Panc1 (cell line): ENCODE measurements around the gene ATP13A3. TPM values are rescaled to one million over a fixed set of nuclear protein-coding genes. Genes with fewer than 3 reads are reported as not detected.
A peak's percentile ranks its signal among the peaks of the same experiment; 100 is the strongest.

Experiments used
- ATAC-seq: fragments of 200-7000 bp; cut with Tn5 transposase; 2 replicates; pipeline ENCODE4 v1.9.1; 2020; ENCODE audit warnings: mild to moderate bottlenecking, moderate library complexity
- BruUV-seq: library from RNA; stranded (reverse); fragments of 400-500 nt; replicated peaks from 2 replicates; lab custom pipeline; 2021; lab: Mats Ljungman, UMichigan
- CTCF ChIA-PET: fragments of 300-600 bp; sonication (Branson Sonifier 250); formaldehyde crosslinking; loops from one replicate; lab custom pipeline; 2022; ENCODE audit warnings: antibody characterized with exemption; lab: Charles Lee
- POLR2A ChIA-PET: fragments of 300-600 bp; sonication (Branson Sonifier 250); formaldehyde crosslinking; loops from one replicate; lab custom pipeline; 2022; ENCODE audit warnings: antibody characterized with exemption; lab: Charles Lee
- DNase-seq: peaks from one replicate; pipeline ENCODE4 v3.0.0-alpha.2; 2010; ENCODE audit warnings: low read depth, low spot score
- H3K27ac ChIP-seq: 2 replicates; pipeline ENCODE4 v1.5.1; 2011; ENCODE audit warnings: mild to moderate bottlenecking, low read length, inconsistent platforms
- H3K27me3 ChIP-seq: fragments of 200-500 bp; sonication (Bioruptor generic); 2 replicates; pipeline ENCODE4 v1.6.0; 2014; ENCODE audit warnings: low read length, inconsistent platforms; ENCODE audit not compliant: control insufficient read depth, insufficient read depth
- H3K36me3 ChIP-seq: fragments of 200-500 bp; sonication (Bioruptor generic); 2 replicates; pipeline ENCODE4 v1.5.1; 2014; ENCODE audit warnings: inconsistent platforms, mild to moderate bottlenecking, low read length, moderate library complexity; ENCODE audit not compliant: control insufficient read depth, insufficient read depth
- H3K4me1 ChIP-seq: 2 replicates; pipeline ENCODE4 v1.5.1; 2011; ENCODE audit warnings: inconsistent platforms, mild to moderate bottlenecking, low read length, moderate library complexity; ENCODE audit not compliant: control insufficient read depth, insufficient read depth
- H3K4me3 ChIP-seq, 2 experiments: 2 replicates each; pipeline ENCODE4 v1.5.1; 2011 to 2012; ENCODE audit warnings: low read depth in 2 of 2, low read length in 2 of 2, mild to moderate bottlenecking in 2 of 2, inconsistent platforms in 1 of 2, moderate library complexity in 1 of 2
- H3K9me3 ChIP-seq: fragments of 200-500 bp; sonication (Bioruptor generic); 2 replicates; pipeline ENCODE4 v1.5.1; 2014; ENCODE audit warnings: low read depth, mild to moderate bottlenecking, inconsistent platforms, low read length, moderate library complexity; ENCODE audit not compliant: control insufficient read depth, insufficient read depth
- POLR2AphosphoS5 ChIP-seq: IDR thresholded peaks from 2 replicates; pipeline ENCODE4 v1.6.1; 2012; ENCODE audit warnings: mild to moderate bottlenecking, low read depth, low read length, moderate library complexity
- SIN3A ChIP-seq: IDR thresholded peaks from 2 replicates; pipeline ENCODE4 v1.6.1; 2012; ENCODE audit warnings: low read depth, mild to moderate bottlenecking, low read length, moderate library complexity, borderline replicate concordance; ENCODE audit not compliant: insufficient read depth
- TCF7L2 ChIP-seq: IDR thresholded peaks from 2 replicates; pipeline ENCODE4 v1.6.1; 2011; ENCODE audit warnings: mild to moderate bottlenecking, low read depth, low read length, inconsistent platforms
- in situ Hi-C: cut with HindIII; loops from 2 replicates; pipeline ENCODE4 v1.10.0; 2016; ENCODE audit warnings: low sequenced_read_pairs, low pct_unique_long_range_greater_than_20kb
- intact Hi-C: fragments of 100-400 bp; cut with micrococcal nuclease; formaldehyde crosslinking; loops from one replicate; pipeline ENCODE4 v1.10.0; 2022; ENCODE audit not compliant: unreplicated experiment
- total RNA-seq: library from RNA; stranded (reverse); gene quantifications from one replicate; pipeline ENCODE4 v1.2.1, GENCODE V29; 2021; ENCODE audit not compliant: unreplicated experiment
- TF ChIP-seq, protein P1 (sequence below), 2 experiments: IDR thresholded peaks; 2 replicates each; pipeline ENCODE4 v1.6.1; 2011 to 2012; ENCODE audit warnings: low read depth in 2 of 2, control low read depth in 1 of 2, low read length in 1 of 2, mild to moderate bottlenecking in 1 of 2, moderate library complexity in 1 of 2; ENCODE audit not compliant: insufficient read depth in 1 of 2
- TF ChIP-seq, protein P2 (sequence below): fragments of 450-650 bp; IDR thresholded peaks from 2 replicates; pipeline ENCODE4 v1.5.1; 2017; ENCODE audit warnings: mild to moderate bottlenecking

Gene ATP13A3
- total RNA-seq, 1 experiment from 2014 or later, result 169 TPM

DNA sequence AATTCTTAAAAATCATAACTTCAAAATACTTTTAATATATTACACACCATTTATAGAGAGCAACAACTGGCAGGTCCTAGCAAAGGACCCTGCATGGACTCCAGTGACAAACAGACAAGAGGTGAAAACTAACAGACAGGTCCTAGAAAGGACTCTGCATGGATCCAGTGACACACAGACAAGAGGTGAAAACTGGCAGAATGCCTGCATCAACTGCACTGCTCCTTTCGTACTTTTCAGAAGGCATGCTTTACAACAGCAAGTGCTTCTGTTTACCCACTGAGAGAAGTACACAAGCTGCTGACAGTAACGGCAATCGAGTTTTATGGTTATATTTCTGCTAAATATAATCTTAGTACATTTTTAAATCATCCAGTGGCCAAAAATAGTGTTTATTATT lies 63.5 kb downstream of the ATP13A3 start:
- in situ Hi-C loops, result no loop called here
- Histone ChIP-seq H3K27ac (no peak overlapping the region), H3K27me3 (no peaks in the 10 kb centered on the region), H3K9me3 (no peaks in the 10 kb centered on the region), H3K4me1 (no peaks in the 10 kb centered on the region), H3K4me3 (no peak overlapping the region), H3K36me3 (peaks cover 50% of the 10 kb centered on the region)
- ChIA-PET CTCF (no interaction called here), POLR2A (no interaction called here)
- ATAC-seq (no peak; the same call in 1 of the 2 replicates), DNase-seq (no peak)
- BruUV-seq, result no TSS peak
- TF ChIP-seq TCF7L2 (no peak), SIN3A (no peak), POLR2AphosphoS5 (no peak)
- TF ChIP-seq, protein P1, sequence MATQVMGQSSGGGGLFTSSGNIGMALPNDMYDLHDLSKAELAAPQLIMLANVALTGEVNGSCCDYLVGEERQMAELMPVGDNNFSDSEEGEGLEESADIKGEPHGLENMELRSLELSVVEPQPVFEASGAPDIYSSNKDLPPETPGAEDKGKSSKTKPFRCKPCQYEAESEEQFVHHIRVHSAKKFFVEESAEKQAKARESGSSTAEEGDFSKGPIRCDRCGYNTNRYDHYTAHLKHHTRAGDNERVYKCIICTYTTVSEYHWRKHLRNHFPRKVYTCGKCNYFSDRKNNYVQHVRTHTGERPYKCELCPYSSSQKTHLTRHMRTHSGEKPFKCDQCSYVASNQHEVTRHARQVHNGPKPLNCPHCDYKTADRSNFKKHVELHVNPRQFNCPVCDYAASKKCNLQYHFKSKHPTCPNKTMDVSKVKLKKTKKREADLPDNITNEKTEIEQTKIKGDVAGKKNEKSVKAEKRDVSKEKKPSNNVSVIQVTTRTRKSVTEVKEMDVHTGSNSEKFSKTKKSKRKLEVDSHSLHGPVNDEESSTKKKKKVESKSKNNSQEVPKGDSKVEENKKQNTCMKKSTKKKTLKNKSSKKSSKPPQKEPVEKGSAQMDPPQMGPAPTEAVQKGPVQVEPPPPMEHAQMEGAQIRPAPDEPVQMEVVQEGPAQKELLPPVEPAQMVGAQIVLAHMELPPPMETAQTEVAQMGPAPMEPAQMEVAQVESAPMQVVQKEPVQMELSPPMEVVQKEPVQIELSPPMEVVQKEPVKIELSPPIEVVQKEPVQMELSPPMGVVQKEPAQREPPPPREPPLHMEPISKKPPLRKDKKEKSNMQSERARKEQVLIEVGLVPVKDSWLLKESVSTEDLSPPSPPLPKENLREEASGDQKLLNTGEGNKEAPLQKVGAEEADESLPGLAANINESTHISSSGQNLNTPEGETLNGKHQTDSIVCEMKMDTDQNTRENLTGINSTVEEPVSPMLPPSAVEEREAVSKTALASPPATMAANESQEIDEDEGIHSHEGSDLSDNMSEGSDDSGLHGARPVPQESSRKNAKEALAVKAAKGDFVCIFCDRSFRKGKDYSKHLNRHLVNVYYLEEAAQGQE (IDR thresholded peaks at IDR 0.05; ENCODE audit: insufficient read depth in 1 of 2, low read depth in 2 of 2, low read length in 1 of 2), result no peak
- TF ChIP-seq, protein P2, sequence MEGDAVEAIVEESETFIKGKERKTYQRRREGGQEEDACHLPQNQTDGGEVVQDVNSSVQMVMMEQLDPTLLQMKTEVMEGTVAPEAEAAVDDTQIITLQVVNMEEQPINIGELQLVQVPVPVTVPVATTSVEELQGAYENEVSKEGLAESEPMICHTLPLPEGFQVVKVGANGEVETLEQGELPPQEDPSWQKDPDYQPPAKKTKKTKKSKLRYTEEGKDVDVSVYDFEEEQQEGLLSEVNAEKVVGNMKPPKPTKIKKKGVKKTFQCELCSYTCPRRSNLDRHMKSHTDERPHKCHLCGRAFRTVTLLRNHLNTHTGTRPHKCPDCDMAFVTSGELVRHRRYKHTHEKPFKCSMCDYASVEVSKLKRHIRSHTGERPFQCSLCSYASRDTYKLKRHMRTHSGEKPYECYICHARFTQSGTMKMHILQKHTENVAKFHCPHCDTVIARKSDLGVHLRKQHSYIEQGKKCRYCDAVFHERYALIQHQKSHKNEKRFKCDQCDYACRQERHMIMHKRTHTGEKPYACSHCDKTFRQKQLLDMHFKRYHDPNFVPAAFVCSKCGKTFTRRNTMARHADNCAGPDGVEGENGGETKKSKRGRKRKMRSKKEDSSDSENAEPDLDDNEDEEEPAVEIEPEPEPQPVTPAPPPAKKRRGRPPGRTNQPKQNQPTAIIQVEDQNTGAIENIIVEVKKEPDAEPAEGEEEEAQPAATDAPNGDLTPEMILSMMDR, result no peak
- intact Hi-C loops, result loop anchor here (10.0 kb wide), 1 partner anchor 61 kb away; the partner anchor contains the start of gene ATP13A3

DNA sequence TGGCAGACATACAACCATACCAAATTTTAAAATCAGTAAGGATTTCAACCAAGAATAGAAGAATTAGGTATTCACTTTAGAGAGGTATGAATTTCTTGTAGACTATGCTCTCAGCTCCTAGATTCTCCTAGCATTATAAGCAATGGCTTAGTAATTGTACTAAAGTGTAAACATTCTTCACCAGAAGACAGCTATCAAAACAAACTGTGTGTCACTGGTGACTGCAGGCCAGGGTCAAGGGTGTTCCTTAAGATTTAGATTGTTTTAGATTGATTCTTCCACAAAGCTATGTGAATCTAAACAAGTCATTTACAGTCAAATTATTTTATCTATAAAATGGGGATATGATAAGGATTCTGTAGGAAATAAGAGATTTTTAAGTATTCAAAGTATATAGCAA lies 64.6 kb downstream of the ATP13A3 start:
- Histone ChIP-seq H3K4me3 (no peak overlapping the region), H3K4me1 (no peaks in the 10 kb centered on the region), H3K27ac (no peak overlapping the region), H3K9me3 (no peaks in the 10 kb centered on the region), H3K36me3 (peaks cover 49% of the 10 kb centered on the region), H3K27me3 (no peaks in the 10 kb centered on the region)
- DNase-seq (no peak), ATAC-seq (0 out of 2 replicates have a peak, but pooled peaks have one; percentile 59)
- no TSS peak for BruUV-seq
- ChIA-PET CTCF (no interaction called here), POLR2A (no interaction called here)
- in situ Hi-C loops (no loop called here), intact Hi-C loops (loop anchor here (10.0 kb wide), 1 partner anchor 63 kb away; the partner anchor contains the start of gene ATP13A3)
- TF ChIP-seq, protein P2, result no peak
- TF ChIP-seq, protein P1 (IDR thresholded peaks at IDR 0.05; ENCODE audit: insufficient read depth in 1 of 2, low read depth in 2 of 2, low read length in 1 of 2), result no peak
- no peak for TF ChIP-seq SIN3A
- TF ChIP-seq POLR2AphosphoS5, result no peak
- no peak for TF ChIP-seq TCF7L2
